ENCODE results near the gene GRID1.

GRCh38 chr10:86070278-86070677, 296.3 kb downstream of the GRID1 start:
- TF ChIP-seq CTCF (optimal IDR thresholded peaks at IDR 0.05 in 1 of 3, IDR thresholded peaks at IDR 0.05 in 1 of 3, conservative IDR thresholded peaks at IDR 0.05 in 1 of 3; ENCODE audit: extremely low read depth in 1 of 3, insufficient read depth in 2 of 3, low read length in 3 of 3), result no peak
- no peak for TF ChIP-seq EZH2 (IDR thresholded peaks at IDR 0.05; ENCODE audit: low read length)
